Naive thymus-derived CD4-positive, alpha-beta T cell (primary cell): ENCODE measurements around the gene TAAR1. TPM values are rescaled to one million over a fixed set of nuclear protein-coding genes. Genes with fewer than 3 reads are reported as not detected.
"Not testable (repeated sequence)": the region's sequence is repeated elsewhere in the genome, so short reads cannot be mapped to it uniquely, and the experiment has no call there.

ENCODE experiments used
- ATAC-seq: fragments of 150-1000 bp; cut with Tn5 transposase; 2 replicates; pipeline ENCODE4 v1.10.0; 2021; ENCODE audit warnings: mild to moderate bottlenecking, moderate library complexity
- CTCF ChIA-PET: fragments of 350-600 bp; sonication (Branson Sonifier 250); formaldehyde crosslinking; loops from one replicate; lab custom pipeline; 2021; ENCODE audit warnings: antibody characterized with exemption; lab: Charles Lee
- POLR2A ChIA-PET: fragments of 350-600 bp; sonication (Branson Sonifier 250); formaldehyde crosslinking; loops from one replicate; lab custom pipeline; 2021; ENCODE audit warnings: antibody characterized with exemption, inconsistent platforms; lab: Charles Lee
- DNase-seq, 9 donors: peaks; one replicate each; pipeline versions ENCODE4 v3.0.0 to v3.0.0-alpha.2; 2020 to 2022; ENCODE audit warnings: mixed read lengths in 1 of 9
- H3K27ac ChIP-seq: one replicate; pipeline ENCODE4 v1.7.0; 2013; ENCODE audit warnings: mild to moderate bottlenecking, low read depth, low read length, moderate library complexity
- H3K27me3 ChIP-seq, 2 donors: one replicate each; pipeline ENCODE4 v1.7.0; 2013; ENCODE audit warnings: low read length in 2 of 2, mild to moderate bottlenecking in 2 of 2, moderate library complexity in 2 of 2; ENCODE audit not compliant: control insufficient read depth in 2 of 2, insufficient read depth in 2 of 2
- H3K36me3 ChIP-seq, 3 experiments: 1 replicate in 2 of 3; 2 replicates in 1 of 3; pipeline ENCODE4 v1.7.0; 2013; ENCODE audit warnings: low read length in 3 of 3, mild to moderate bottlenecking in 3 of 3, moderate library complexity in 1 of 3; ENCODE audit not compliant: insufficient read depth in 3 of 3, control insufficient read depth in 2 of 3
- H3K4me1 ChIP-seq, 2 donors: one replicate each; pipeline ENCODE4 v1.7.0; 2013; ENCODE audit warnings: low read length in 2 of 2, mild to moderate bottlenecking in 2 of 2, moderate library complexity in 1 of 2; ENCODE audit not compliant: control insufficient read depth in 2 of 2, insufficient read depth in 2 of 2
- H3K4me3 ChIP-seq: 2 replicates; pipeline ENCODE4 v1.7.0; 2013; ENCODE audit warnings: mild to moderate bottlenecking, low read length
- H3K9me3 ChIP-seq, 3 experiments: 1 replicate in 2 of 3; 2 replicates in 1 of 3; pipeline ENCODE4 v1.7.0; 2013; ENCODE audit warnings: low read length in 3 of 3; ENCODE audit not compliant: control insufficient read depth in 2 of 3
- H3K27ac Mint-ChIP-seq, 9 donors: one replicate each; pipeline ENCODE4 v1.8.0; 2020 to 2022; ENCODE audit warnings: mixed read lengths in 9 of 9, mild to moderate bottlenecking in 8 of 9, moderate library complexity in 5 of 9, inconsistent platforms in 2 of 9
- H3K27me3 Mint-ChIP-seq, 5 donors: one replicate each; pipeline ENCODE4 v1.8.0; 2021 to 2022; ENCODE audit warnings: mixed read lengths in 5 of 5, mild to moderate bottlenecking in 1 of 5
- H3K36me3 Mint-ChIP-seq, 5 donors: one replicate each; pipeline ENCODE4 v1.8.0; 2020 to 2022; ENCODE audit warnings: mixed read lengths in 5 of 5, mild to moderate bottlenecking in 3 of 5, inconsistent platforms in 1 of 5
- H3K4me1 Mint-ChIP-seq, 7 donors: one replicate each; pipeline ENCODE4 v1.8.0; 2020 to 2022; ENCODE audit warnings: mixed read lengths in 7 of 7, mild to moderate bottlenecking in 3 of 7, inconsistent platforms in 1 of 7
- H3K4me3 Mint-ChIP-seq, 10 donors: one replicate each; pipeline ENCODE4 v1.8.0; 2020 to 2022; ENCODE audit warnings: mild to moderate bottlenecking in 10 of 10, mixed read lengths in 10 of 10, moderate library complexity in 6 of 10, inconsistent platforms in 2 of 10
- H3K9me3 Mint-ChIP-seq, 11 donors: one replicate each; pipeline ENCODE4 v1.8.0; 2020 to 2022; ENCODE audit warnings: mixed read lengths in 11 of 11, mild to moderate bottlenecking in 4 of 11, inconsistent platforms in 1 of 11, moderate library complexity in 1 of 11
- intact Hi-C, 2 donors: fragments of 100-400 bp; cut with micrococcal nuclease; formaldehyde crosslinking; loops; one replicate each; pipeline ENCODE4 v1.15.1; 2023
- polyA plus RNA-seq, 2 donors: library from polyadenylated mRNA; unstranded; fragments of 300-500 nt; fragmentation: Illumina TruSeq; gene quantifications; one replicate each; pipeline ENCODE4 v1.2.3, GENCODE V29; 2021
- total RNA-seq, 6 experiments: library from RNA in 5 of 6; stranded (reverse) in 5 of 6; gene quantifications; 1 replicate in 5 of 6; 2 replicates in 1 of 6; pipeline ENCODE4 v1.2.3 and lab custom pipeline; 2021 to 2026

TAAR1 gene
- total RNA-seq (not detected), polyA plus RNA-seq (not detected), total RNA-seq (lab: John Stamatoyannopoulos, UW) (not detected)

GRCh38 chr6:132659082-132659481, at the start of gene TAAR1:
Gene TAAR1 (minus strand): TSS chr6:132659182. CDS start chr6:132646003, 13,179 bp downstream.
- no peak within 1 kb of the TSS for H3K4me3 ChIP-seq

GRCh38 chr6:132708771-132709170, 49.8 kb upstream of the TAAR1 start:
- H3K9me3 ChIP-seq = no peaks in the 10 kb centered on the region
- POLR2A ChIA-PET = no interaction called here
- DNase-seq (no peak), ATAC-seq (no peak)
- Mint-ChIP-seq H3K27me3 (peaks cover 18 to 49% (median 35%) of the 10 kb centered on the region in 5 donors), H3K27ac (no peak overlapping the region), H3K36me3 (peaks cover 0 to 4% (median 0%) of the 10 kb centered on the region in 5 donors), H3K9me3 (peaks cover 3 to 28% (median 17%) of the 10 kb centered on the region in 11 donors), H3K4me1 (peaks cover 0 to 1% (median 0%) of the 10 kb centered on the region in 7 donors), H3K4me3 (no peak overlapping the region)
- H3K4me3 ChIP-seq = no peak overlapping the region
- intact Hi-C loops = no loop called here
- no peaks in the 10 kb centered on the region for H3K36me3 ChIP-seq
- no peaks in the 10 kb centered on the region for H3K27me3 ChIP-seq
- H3K27ac ChIP-seq = no peak overlapping the region
- CTCF ChIA-PET = interaction anchor here (0.7 kb wide), 1 partner anchor 20 kb away, joined by 4 read pairs; no protein-coding TSS in a partner anchor
- H3K4me1 ChIP-seq = no peaks in the 10 kb centered on the region

More at GRCh38 chr6:132659082-132659481, at the start of gene TAAR1:
- Mint-ChIP-seq H3K27ac (no peak within 1 kb of the TSS), H3K27me3 (peaks cover 0 to 16% (median 0%) of the 10 kb centered on the region in 5 donors), H3K4me3 (no peak within 1 kb of the TSS), H3K36me3 (no peaks in the 10 kb centered on the region), H3K4me1 (peaks cover 0 to 8% (median 0%) of the 10 kb centered on the region in 7 donors), H3K9me3 (no peaks in the 10 kb centered on the region)
- no peaks in the 10 kb centered on the region for H3K36me3 ChIP-seq
- no peak for DNase-seq
- no peak within 1 kb of the TSS for H3K27ac ChIP-seq
- ChIA-PET POLR2A (no interaction called here), CTCF (interaction anchor here (1.4 kb wide), 1 partner anchor 11 kb away, joined by 5 read pairs; no protein-coding TSS in a partner anchor)
- no peaks in the 10 kb centered on the region for H3K27me3 ChIP-seq
- intact Hi-C loops = no loop called here
- no peak for ATAC-seq
- H3K4me1 ChIP-seq = no peaks in the 10 kb centered on the region
- no peaks in the 10 kb centered on the region for H3K9me3 ChIP-seq

GRCh38 chr6:132708002-132708401, 49.0 kb upstream of the TAAR1 start:
- Mint-ChIP-seq H3K36me3 (peaks cover 0 to 7% (median 3%) of the 10 kb centered on the region in 5 donors), H3K4me1 (no peaks in the 10 kb centered on the region), H3K27ac (no peak overlapping the region), H3K27me3 (peaks cover 19 to 51% (median 42%) of the 10 kb centered on the region in 5 donors), H3K9me3 (peaks cover 7 to 35% (median 21%) of the 10 kb centered on the region in 11 donors), H3K4me3 (no peak overlapping the region)
- CTCF ChIA-PET = no interaction called here
- Histone ChIP-seq H3K27me3 (no peaks in the 10 kb centered on the region), H3K27ac (no peak overlapping the region), H3K9me3 (no peaks in the 10 kb centered on the region), H3K4me1 (no peaks in the 10 kb centered on the region), H3K4me3 (no peak overlapping the region), H3K36me3 (no peaks in the 10 kb centered on the region)
- ATAC-seq = no peak
- intact Hi-C loops = no loop called here
- no peak for DNase-seq
- POLR2A ChIA-PET = no interaction called here

GRCh38 chr6:132706756-132707155, 47.8 kb upstream of the TAAR1 start:
- intact Hi-C loops, H3K36me3 Mint-ChIP-seq, H3K4me1 Mint-ChIP-seq, POLR2A ChIA-PET, H3K36me3 ChIP-seq, DNase-seq, H3K27me3 ChIP-seq, CTCF ChIA-PET, H3K4me1 ChIP-seq, H3K4me3 Mint-ChIP-seq, H3K9me3 ChIP-seq, H3K27ac ChIP-seq, ATAC-seq, H3K4me3 ChIP-seq, H3K27ac Mint-ChIP-seq: not testable (repeated sequence)
- peaks cover 24 to 54% (median 43%) of the 10 kb centered on the region in 5 donors for H3K27me3 Mint-ChIP-seq
- peaks cover 7 to 35% (median 21%) of the 10 kb centered on the region in 11 donors for H3K9me3 Mint-ChIP-seq

- Mint-ChIP-seq H3K27me3 (peaks cover 17 to 52% (median 40%) of the 10 kb centered on the region in 5 donors), H3K27ac (no peak overlapping the region), H3K36me3 (peaks cover 0 to 7% (median 3%) of the 10 kb centered on the region in 5 donors), H3K4me3 (no peak overlapping the region), H3K9me3 (peaks cover 5 to 31% (median 21%) of the 10 kb centered on the region in 11 donors), H3K4me1 (no peaks in the 10 kb centered on the region)
- ATAC-seq = no peak
- H3K27ac ChIP-seq = no peak overlapping the region
- H3K36me3 ChIP-seq = no peaks in the 10 kb centered on the region
- H3K4me3 ChIP-seq = no peak overlapping the region
- no peaks in the 10 kb centered on the region for H3K9me3 ChIP-seq
- ChIA-PET CTCF (no interaction called here), POLR2A (no interaction called here)
- H3K27me3 ChIP-seq = no peaks in the 10 kb centered on the region
- H3K4me1 ChIP-seq = no peaks in the 10 kb centered on the region
- intact Hi-C loops = no loop called here
- DNase-seq = no peak
Observed at GRCh38 chr6:132703936-132704335, 45.0 kb upstream of the TAAR1 start.

- ATAC-seq (no peak), DNase-seq (no peak)
- H3K27me3 ChIP-seq = no peaks in the 10 kb centered on the region
- Mint-ChIP-seq H3K27me3 (peaks cover 12 to 25% (median 18%) of the 10 kb centered on the region in 5 donors), H3K4me3 (no peak overlapping the region), H3K27ac (no peak overlapping the region), H3K36me3 (peaks cover 0 to 8% (median 4%) of the 10 kb centered on the region in 5 donors), H3K4me1 (peaks cover 0 to 3% (median 0%) of the 10 kb centered on the region in 7 donors), H3K9me3 (peaks cover 10 to 31% (median 16%) of the 10 kb centered on the region in 11 donors)
- no peaks in the 10 kb centered on the region for H3K4me1 ChIP-seq
- peaks cover 0 to 5% (median 0%) of the 10 kb centered on the region in 3 experiments for H3K9me3 ChIP-seq
- H3K4me3 ChIP-seq = no peak overlapping the region
- intact Hi-C loops = no loop called here
- ChIA-PET CTCF (no interaction called here), POLR2A (no interaction called here)
- no peak overlapping the region for H3K27ac ChIP-seq
- H3K36me3 ChIP-seq = no peaks in the 10 kb centered on the region
Observed at GRCh38 chr6:132698608-132699007, 39.6 kb upstream of the TAAR1 start.

- Mint-ChIP-seq H3K27me3 (peaks cover 8 to 14% (median 13%) of the 10 kb centered on the region in 5 donors), H3K4me1 (peaks cover 0 to 3% (median 0%) of the 10 kb centered on the region in 7 donors), H3K9me3 (peaks cover 8 to 26% (median 11%) of the 10 kb centered on the region in 11 donors), H3K27ac (no peak overlapping the region), H3K36me3 (peaks cover 0 to 6% (median 4%) of the 10 kb centered on the region in 5 donors), H3K4me3 (no peak overlapping the region)
- no peak for ATAC-seq
- intact Hi-C loops = no loop called here
- Histone ChIP-seq H3K27ac (no peak overlapping the region), H3K4me3 (no peak overlapping the region), H3K9me3 (peaks cover 0 to 5% (median 0%) of the 10 kb centered on the region in 3 experiments), H3K27me3 (no peaks in the 10 kb centered on the region), H3K36me3 (no peaks in the 10 kb centered on the region), H3K4me1 (no peaks in the 10 kb centered on the region)
- ChIA-PET POLR2A (no interaction called here), CTCF (no interaction called here)
- no peak for DNase-seq
Observed at GRCh38 chr6:132695773-132696172, 36.8 kb upstream of the TAAR1 start.
